H9 (cell line): ENCODE measurements around the gene MAPK8IP3. TPM values are rescaled to one million over a fixed set of nuclear protein-coding genes. Genes with fewer than 3 reads are reported as not detected.

Experiments
- DNase-seq: peaks from one replicate; pipeline ENCODE4 v3.0.0-alpha.2; 2017
- H2AFZ ChIP-seq: one replicate; pipeline ENCODE4 v1.6.1; 2013; ENCODE audit warnings: mild to moderate bottlenecking, low read length, control low read depth, moderate library complexity
- H2AK5ac ChIP-seq: 2 replicates; pipeline ENCODE4 v1.6.1; 2013; ENCODE audit warnings: low read length, control low read depth, mixed read lengths; ENCODE audit not compliant: insufficient read length
- H2BK120ac ChIP-seq: one replicate; pipeline ENCODE4 v1.6.1; 2013; ENCODE audit warnings: low read depth, mild to moderate bottlenecking, low read length, control low read depth, inconsistent platforms; ENCODE audit not compliant: poor library complexity, severe bottlenecking
- H2BK12ac ChIP-seq: 2 replicates; pipeline ENCODE4 v1.6.1; 2013; ENCODE audit warnings: low read length, control low read depth, mixed read lengths, low read depth; ENCODE audit not compliant: insufficient read length
- H2BK15ac ChIP-seq: 2 replicates; pipeline ENCODE4 v1.6.1; 2013; ENCODE audit warnings: low read depth, low read length, control low read depth
- H2BK20ac ChIP-seq: one replicate; pipeline ENCODE4 v1.6.1; 2013; ENCODE audit warnings: low read depth, mild to moderate bottlenecking, low read length, control low read depth, inconsistent platforms; ENCODE audit not compliant: poor library complexity, severe bottlenecking
- H2BK5ac ChIP-seq: 2 replicates; pipeline ENCODE4 v1.6.1; 2013; ENCODE audit warnings: low read length, control low read depth, mixed read lengths; ENCODE audit not compliant: insufficient read length
- H3K14ac ChIP-seq: 2 replicates; pipeline ENCODE4 v1.6.1; 2013; ENCODE audit warnings: low read length, control low read depth; ENCODE audit not compliant: insufficient read depth
- H3K18ac ChIP-seq: 2 replicates; pipeline ENCODE4 v1.6.1; 2013; ENCODE audit warnings: low read depth, mild to moderate bottlenecking, mixed read lengths, low read length, control low read depth; ENCODE audit not compliant: insufficient read length
- H3K23ac ChIP-seq: 2 replicates; pipeline ENCODE4 v1.6.1; 2013; ENCODE audit warnings: low read length, control low read depth, mixed read lengths, low read depth; ENCODE audit not compliant: insufficient read length
- H3K23me2 ChIP-seq: 2 replicates; pipeline ENCODE4 v1.6.1; 2013; ENCODE audit warnings: low read depth, mild to moderate bottlenecking, mixed read lengths, low read length, control low read depth; ENCODE audit not compliant: insufficient read length, poor library complexity, severe bottlenecking
- H3K27ac ChIP-seq: 2 replicates; pipeline ENCODE4 v1.5.1; 2013; ENCODE audit warnings: low read length, control low read depth, mixed read lengths, low read depth; ENCODE audit not compliant: insufficient read length
- H3K27me3 ChIP-seq: 2 replicates; pipeline ENCODE4 v1.6.1; 2013; ENCODE audit warnings: low read length, control low read depth, inconsistent platforms; ENCODE audit not compliant: insufficient read depth
- H3K4ac ChIP-seq: 2 replicates; pipeline ENCODE4 v1.6.1; 2013; ENCODE audit warnings: low read depth, mild to moderate bottlenecking, control low read depth, inconsistent platforms, low read length, moderate library complexity
- H3K4me1 ChIP-seq: 2 replicates; pipeline ENCODE4 v1.6.1; 2013; ENCODE audit warnings: low read length, control low read depth, inconsistent platforms; ENCODE audit not compliant: insufficient read depth
- H3K4me2 ChIP-seq: 2 replicates; pipeline ENCODE4 v1.6.1; 2013; ENCODE audit warnings: low read length, control low read depth, mixed read lengths; ENCODE audit not compliant: insufficient read length, insufficient read depth
- H3K56ac ChIP-seq: 2 replicates; pipeline ENCODE4 v1.6.1; 2013; ENCODE audit warnings: low read depth, mild to moderate bottlenecking, mixed read lengths, low read length, control low read depth; ENCODE audit not compliant: insufficient read length
- H3K79me1 ChIP-seq: 2 replicates; pipeline ENCODE4 v1.6.1; 2013; ENCODE audit warnings: low read depth, mild to moderate bottlenecking, moderate library complexity, low read length, control low read depth, inconsistent platforms; ENCODE audit not compliant: insufficient read depth, poor library complexity, severe bottlenecking
- H3K79me2 ChIP-seq: 2 replicates; pipeline ENCODE4 v1.6.1; 2013; ENCODE audit warnings: low read length, control low read depth, inconsistent platforms; ENCODE audit not compliant: insufficient read depth
- H3K9ac ChIP-seq: 2 replicates; pipeline ENCODE4 v1.6.1; 2013; ENCODE audit warnings: low read length, control low read depth, mixed read lengths; ENCODE audit not compliant: insufficient read length; ENCODE audit errors: extremely low read depth
- H3K9me3 ChIP-seq: one replicate; pipeline ENCODE4 v1.6.1; 2013; ENCODE audit warnings: low read depth, low read length, inconsistent platforms; ENCODE audit not compliant: control insufficient read depth
- H3T11ph ChIP-seq: one replicate; pipeline ENCODE4 v1.6.1; 2013; ENCODE audit warnings: mild to moderate bottlenecking, low read length, control low read depth, inconsistent platforms
- H4K20me1 ChIP-seq: one replicate; pipeline ENCODE4 v1.6.1; 2013; ENCODE audit not compliant: control insufficient read depth, insufficient read length, insufficient read depth
- H4K5ac ChIP-seq: 2 replicates; pipeline ENCODE4 v1.6.1; 2013; ENCODE audit warnings: low read depth, mild to moderate bottlenecking, mixed read lengths, low read length, control low read depth; ENCODE audit not compliant: insufficient read length
- H4K8ac ChIP-seq: replicated peaks from 2 replicates; pipeline ENCODE4 v1.6.1; 2013; ENCODE audit warnings: low read length, control low read depth, mixed read lengths, low read depth; ENCODE audit not compliant: insufficient read length
- H4K91ac ChIP-seq: 2 replicates; pipeline ENCODE4 v1.6.1; 2013; ENCODE audit warnings: low read depth, mild to moderate bottlenecking, moderate library complexity, mixed read lengths, low read length, control low read depth; ENCODE audit not compliant: insufficient read length
- H3K27ac Mint-ChIP-seq, 3 experiments: 2 replicates in 2 of 3; 3 replicates in 1 of 3; pipeline ENCODE4 v1.8.0; 2020 to 2021; ENCODE audit warnings: mixed read lengths in 3 of 3, mild to moderate bottlenecking in 1 of 3, moderate library complexity in 1 of 3
- H3K27me3 Mint-ChIP-seq: 2 replicates; pipeline ENCODE4 v1.8.0; 2021; ENCODE audit warnings: low read depth, mild to moderate bottlenecking, moderate library complexity, mixed read lengths
- H3K36me3 Mint-ChIP-seq, 3 experiments: 2 replicates in 2 of 3; 3 replicates in 1 of 3; pipeline ENCODE4 v1.8.0; 2020 to 2021; ENCODE audit warnings: low read depth in 3 of 3, mixed read lengths in 3 of 3; ENCODE audit not compliant: insufficient read depth in 1 of 3
- H3K4me1 Mint-ChIP-seq, 2 experiments: 2 replicates each; pipeline ENCODE4 v1.8.0; 2020; ENCODE audit warnings: mixed read lengths in 2 of 2
- H3K4me3 Mint-ChIP-seq, 2 experiments: 2 replicates in 1 of 2; 3 replicates in 1 of 2; pipeline ENCODE4 v1.8.0; 2020 to 2021; ENCODE audit warnings: mild to moderate bottlenecking in 2 of 2, mixed read lengths in 2 of 2, moderate library complexity in 1 of 2
- H3K9me3 Mint-ChIP-seq, 2 experiments: 2 replicates in 1 of 2; 3 replicates in 1 of 2; pipeline ENCODE4 v1.8.0; 2020; ENCODE audit warnings: mild to moderate bottlenecking in 2 of 2, mixed read lengths in 2 of 2, moderate library complexity in 1 of 2
- CTCF ChIP-seq: fragments of 200-600 bp; sonication (generic); conservative IDR thresholded peaks from 3 replicates; pipeline ENCODE4 v1.8.0; 2021; ENCODE audit warnings: antibody characterized with exemption, mild to moderate bottlenecking
- WGBS: extraction: QIAGEN DNeasy Blood & Tissue Kit; methylation state at CpG from one replicate; pipeline ENCODE4 v1.1.7; 2013; ENCODE audit warnings: missing lambda C conversion rate, low lambda C conversion rate, mixed read lengths; ENCODE audit not compliant: insufficient read length; ENCODE audit errors: extremely low coverage; 5-methylcytosine and 5-hydroxymethylcytosine counted together
- total RNA-seq: library from RNA; stranded (reverse); gene quantifications from 2 replicates; pipeline ENCODE4 v1.2.1, GENCODE V29; 2021

MAPK8IP3 gene
- total RNA-seq, 1 experiment from 2014 or later, result 51.3 TPM

- no peak overlapping the region for H3T11ph ChIP-seq
- no peak overlapping the region for H3K27ac ChIP-seq
- H2BK120ac ChIP-seq, result no peak overlapping the region
- no peaks in the 10 kb centered on the region for H3K9me3 ChIP-seq
- H3K4me1 ChIP-seq, result no peaks in the 10 kb centered on the region; the same call in 1 of the 2 replicates
- no peak overlapping the region for H2BK15ac ChIP-seq
- TF ChIP-seq CTCF, result no peak
- Mint-ChIP-seq H3K4me3 (no peak overlapping the region), H3K36me3 (peaks cover 46 to 93% (median 92%) of the 10 kb centered on the region in 3 experiments), H3K27ac (no peak overlapping the region), H3K4me1 (no peaks in the 10 kb centered on the region), H3K9me3 (no peaks in the 10 kb centered on the region), H3K27me3 (no peaks in the 10 kb centered on the region)
- no peak overlapping the region for H3K4ac ChIP-seq
- H3K23me2 ChIP-seq, result no peaks in the 10 kb centered on the region
- peaks cover 32% of the 10 kb centered on the region; the same call in 1 of the 2 replicates for H3K79me2 ChIP-seq
- H3K4me2 ChIP-seq, result no peak overlapping the region
- no peak overlapping the region for H4K5ac ChIP-seq
- no peak overlapping the region for H2BK5ac ChIP-seq
- H3K79me1 ChIP-seq, result peaks cover 3% of the 10 kb centered on the region
- no peak overlapping the region for H3K18ac ChIP-seq
- H2BK20ac ChIP-seq, result no peak overlapping the region
- H3K23ac ChIP-seq, result no peak overlapping the region
- no peak overlapping the region for H2BK12ac ChIP-seq
- no peaks in the 10 kb centered on the region for H4K20me1 ChIP-seq
- no peak overlapping the region for H3K56ac ChIP-seq
- H2AK5ac ChIP-seq, result no peak overlapping the region
- H3K27me3 ChIP-seq, result no peaks in the 10 kb centered on the region; the same call in 1 of the 2 replicates
- H4K91ac ChIP-seq, result no peak overlapping the region
- no CpG with 5 or more reads among the region's 13 CpGs for WGBS
- no peak overlapping the region for H3K9ac ChIP-seq
- H3K14ac ChIP-seq, result no peak overlapping the region
- no peak overlapping the region for H2AFZ ChIP-seq
- no peak for DNase-seq
- H4K8ac ChIP-seq, result no peak overlapping the region
These were observed 16.1 kb upstream of the MAPK8IP3 start for GRCh38 chr16:1689853-1690252.
